HG03039 (cell line): ENCODE results near the gene SBF2.
"Not testable (repeated sequence)": the region's sequence is repeated elsewhere in the genome, so short reads cannot be mapped to it uniquely, and the experiment has no call there.

Experiments used
- ATAC-seq: cut with Tn5 transposase; IDR thresholded peaks from one replicate; pipeline ENCODE4 v1.9.1; 2021; ENCODE audit warnings: mild to moderate bottlenecking, moderate library complexity; ENCODE audit not compliant: unreplicated experiment

SBF2 gene

DNA sequence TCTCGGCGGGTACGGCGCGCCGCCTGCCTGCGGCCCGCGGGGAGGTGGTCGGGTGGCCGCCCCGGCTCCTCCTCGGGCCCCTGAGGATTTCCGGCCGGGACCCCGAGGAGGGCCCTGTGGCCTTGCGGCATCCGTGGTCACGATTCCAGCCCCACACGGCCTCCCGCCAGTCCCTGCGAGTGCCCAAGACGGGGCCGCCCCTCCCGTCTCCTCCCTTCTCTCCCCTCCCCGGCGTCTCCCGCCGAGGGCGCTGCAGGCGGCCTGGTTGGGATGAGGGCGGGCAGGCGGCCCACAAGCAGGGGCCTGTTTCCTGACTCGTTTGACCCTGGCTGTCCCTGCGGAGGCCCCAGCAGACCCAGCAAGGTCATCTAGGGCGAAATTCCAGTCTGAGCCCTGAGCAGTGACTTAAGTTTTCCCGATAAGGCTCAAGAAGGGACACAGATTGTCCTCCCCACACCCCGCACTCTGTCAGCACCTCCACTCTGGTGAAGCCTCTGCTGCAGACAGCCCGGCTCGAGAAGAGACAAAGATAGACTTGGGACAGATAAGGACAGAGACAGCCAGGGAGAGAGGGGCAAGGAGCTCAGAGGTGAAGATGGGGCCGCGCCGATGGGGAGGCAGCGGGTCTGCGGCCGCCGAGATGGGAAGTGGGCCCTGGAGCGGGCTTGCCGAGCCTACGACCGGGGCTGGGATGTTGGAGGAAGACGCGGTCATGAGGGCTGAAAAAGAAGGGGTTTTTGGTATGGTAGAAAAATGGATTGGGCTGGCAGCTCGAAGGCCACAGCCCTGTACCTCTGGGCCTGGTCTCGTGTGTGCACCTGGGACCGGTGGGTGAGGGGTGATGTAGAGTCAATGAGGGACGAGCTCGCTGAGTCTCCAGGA, 535.1 kb downstream of the SBF2 start:
- peak; percentile 16 for ATAC-seq

- ATAC-seq: peak; percentile 52
Observed at GRCh38 chr11:9757809-9758636, 536.0 kb downstream of the SBF2 start.

- no peak for ATAC-seq
Observed at GRCh38 chr11:9756878-9757277, 537.1 kb downstream of the SBF2 start.

DNA sequence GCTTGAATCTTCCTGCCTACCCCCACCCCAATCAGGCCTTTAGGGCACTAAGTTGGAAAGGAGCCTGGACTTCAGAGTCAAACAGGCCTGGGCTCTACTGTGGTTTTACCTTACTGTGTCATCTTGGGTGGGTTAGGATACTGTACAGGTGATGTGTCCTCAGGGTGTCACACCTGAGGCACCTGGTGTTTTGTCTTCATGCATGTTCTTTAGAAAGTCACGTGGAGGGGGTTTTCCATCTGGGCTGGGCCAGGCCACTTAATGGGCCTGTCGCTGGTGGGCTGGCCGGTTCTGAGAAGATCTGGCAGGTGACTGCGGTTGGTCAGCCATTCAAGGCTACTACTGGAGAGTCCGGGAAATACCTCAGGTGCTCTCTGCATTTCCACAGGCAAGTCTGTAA, 537.6 kb downstream of the SBF2 start:
- no peak for ATAC-seq

GRCh38 chr11:9755561-9756185, 538.3 kb downstream of the SBF2 start:
- no peak for ATAC-seq

- no peak for ATAC-seq
Observed at GRCh38 chr11:9754010-9754471, 540.0 kb downstream of the SBF2 start.

- ATAC-seq: no peak
Observed at GRCh38 chr11:9753021-9753420, 541.0 kb downstream of the SBF2 start.

DNA sequence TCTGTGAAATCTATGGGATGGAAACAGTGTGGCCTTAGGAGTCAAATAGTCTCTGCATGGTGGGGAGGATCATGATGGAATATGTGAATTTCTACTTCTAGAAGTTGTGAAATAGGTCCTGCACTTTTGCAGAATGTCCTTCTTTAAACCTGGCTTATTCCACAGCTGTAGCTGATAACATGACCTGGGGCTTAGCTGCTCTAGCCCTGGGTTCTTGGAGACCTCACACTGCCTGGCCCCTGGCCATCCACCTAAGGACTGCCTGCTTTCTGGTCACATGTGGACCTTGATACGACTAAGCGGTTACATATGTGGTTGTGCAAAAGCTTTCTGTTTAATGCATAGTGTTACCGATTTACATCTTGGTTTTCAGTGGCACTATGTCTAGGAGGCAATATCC, 541.9 kb downstream of the SBF2 start:
- no peak for ATAC-seq

- ATAC-seq: no peak
Observed at GRCh38 chr11:9750551-9750950, 543.5 kb downstream of the SBF2 start.

DNA sequence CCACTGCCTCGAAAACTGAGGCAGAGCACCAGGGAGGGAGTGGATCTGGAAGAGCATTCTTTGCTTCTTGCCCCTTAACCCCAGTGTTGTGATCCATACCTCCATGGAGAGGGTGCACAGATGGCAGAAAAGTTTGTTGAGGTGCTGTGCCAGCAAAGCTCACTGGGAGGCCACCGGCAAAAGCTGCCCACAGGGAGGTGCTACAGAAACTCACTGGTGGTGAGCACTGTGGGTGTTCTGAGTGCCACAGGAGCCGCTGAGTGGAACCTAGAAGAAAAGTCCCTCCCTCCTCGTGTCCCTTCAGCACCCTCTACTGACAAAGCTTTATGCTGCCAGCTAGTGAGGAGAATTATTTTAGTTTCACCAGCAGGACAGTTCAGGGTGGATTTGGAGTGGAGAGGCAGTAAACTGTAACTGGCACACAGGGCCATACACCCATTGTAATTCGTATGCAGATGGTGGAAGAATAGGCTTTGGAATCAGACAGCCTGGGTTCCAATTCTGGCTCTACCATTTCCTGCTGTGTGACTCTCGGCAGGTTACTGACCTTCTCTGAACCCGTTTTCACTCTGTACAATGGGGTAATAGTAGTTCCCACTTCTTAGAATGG, 545.6 kb downstream of the SBF2 start:
- peak; percentile 60 for ATAC-seq

DNA sequence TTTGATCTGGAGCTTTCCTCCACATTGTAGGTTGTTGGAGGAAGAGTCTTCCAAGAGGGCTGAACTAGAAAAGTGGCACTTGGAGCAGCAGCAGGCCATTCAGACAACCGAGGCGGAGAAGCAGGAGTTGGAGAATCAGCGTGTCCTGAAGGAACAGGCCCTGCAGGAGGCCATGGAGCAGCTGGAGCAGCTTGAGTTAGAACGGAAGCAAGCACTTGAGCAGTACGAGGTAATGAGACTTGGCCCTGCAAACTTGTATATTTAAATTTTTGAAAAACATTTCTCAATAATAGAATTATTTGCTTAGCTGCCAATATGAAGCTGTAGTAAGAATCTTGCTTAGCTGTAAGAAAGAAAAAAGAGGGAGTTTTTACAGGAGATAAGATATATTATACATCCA, 546.2 kb downstream of the SBF2 start:
- no peak for ATAC-seq

DNA sequence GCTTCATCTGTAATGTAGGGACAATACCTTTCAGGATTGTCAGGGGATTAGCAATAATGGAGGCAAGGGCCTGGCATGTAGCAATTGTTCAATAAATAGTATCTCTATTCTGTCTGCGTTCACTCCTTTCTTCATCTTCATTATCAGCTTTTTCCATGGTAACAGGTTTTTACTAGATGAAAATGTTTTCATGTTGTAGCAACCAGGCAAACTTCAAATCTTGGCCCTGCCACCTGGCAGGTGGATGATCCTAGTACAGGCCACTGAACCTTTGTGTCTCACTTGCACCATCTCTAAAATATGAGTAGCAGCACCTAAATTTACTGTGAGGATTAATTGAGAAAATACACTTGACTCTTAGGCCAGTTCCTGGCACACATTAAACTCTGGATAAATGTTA, 546.8 kb downstream of the SBF2 start:
- ATAC-seq: no peak

DNA sequence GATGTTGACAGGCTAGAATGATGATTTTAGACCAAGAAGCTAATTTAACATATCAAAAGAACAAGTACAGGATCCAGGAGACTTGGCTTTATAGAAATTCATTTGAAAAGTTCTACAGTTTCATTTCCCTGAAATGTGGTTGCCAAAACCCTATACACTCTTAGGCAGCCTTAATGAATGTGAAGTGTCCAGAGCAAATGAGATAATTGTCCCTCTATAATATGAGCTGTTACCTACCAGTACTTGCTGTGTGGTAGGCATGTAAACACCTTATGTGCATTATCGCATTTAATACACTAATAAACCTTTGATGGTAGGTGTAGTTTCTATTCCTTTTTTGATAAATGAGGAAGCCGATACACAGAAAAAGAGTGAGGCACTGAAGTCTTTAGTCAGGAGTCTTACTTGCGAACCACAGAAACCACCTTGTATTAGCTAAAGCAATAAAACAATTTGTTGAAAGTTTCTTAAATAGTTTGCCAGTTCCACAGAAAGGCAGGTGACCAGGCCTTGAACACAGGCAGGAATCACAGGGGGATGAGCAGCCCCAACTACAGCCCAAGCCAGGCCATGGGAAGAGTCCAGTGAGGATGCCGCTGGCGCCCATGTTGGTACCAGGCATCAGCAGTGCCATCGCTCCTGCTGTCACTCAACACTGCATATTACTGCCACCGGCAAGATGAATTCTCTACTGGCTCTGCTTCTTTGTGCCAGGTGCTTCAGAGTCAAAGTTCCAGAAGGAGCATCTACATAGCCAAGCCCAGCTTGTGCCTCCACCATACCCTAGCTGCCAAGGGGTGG, 548.4 kb downstream of the SBF2 start:
- no peak for ATAC-seq

- not testable (repeated sequence) for ATAC-seq
Observed at GRCh38 chr11:9743512-9743911, 550.5 kb downstream of the SBF2 start.

GRCh38 chr11:9741260-9741659, 552.8 kb downstream of the SBF2 start:
- no peak for ATAC-seq

GRCh38 chr11:9740202-9740883, 553.7 kb downstream of the SBF2 start:
- no peak for ATAC-seq

DNA sequence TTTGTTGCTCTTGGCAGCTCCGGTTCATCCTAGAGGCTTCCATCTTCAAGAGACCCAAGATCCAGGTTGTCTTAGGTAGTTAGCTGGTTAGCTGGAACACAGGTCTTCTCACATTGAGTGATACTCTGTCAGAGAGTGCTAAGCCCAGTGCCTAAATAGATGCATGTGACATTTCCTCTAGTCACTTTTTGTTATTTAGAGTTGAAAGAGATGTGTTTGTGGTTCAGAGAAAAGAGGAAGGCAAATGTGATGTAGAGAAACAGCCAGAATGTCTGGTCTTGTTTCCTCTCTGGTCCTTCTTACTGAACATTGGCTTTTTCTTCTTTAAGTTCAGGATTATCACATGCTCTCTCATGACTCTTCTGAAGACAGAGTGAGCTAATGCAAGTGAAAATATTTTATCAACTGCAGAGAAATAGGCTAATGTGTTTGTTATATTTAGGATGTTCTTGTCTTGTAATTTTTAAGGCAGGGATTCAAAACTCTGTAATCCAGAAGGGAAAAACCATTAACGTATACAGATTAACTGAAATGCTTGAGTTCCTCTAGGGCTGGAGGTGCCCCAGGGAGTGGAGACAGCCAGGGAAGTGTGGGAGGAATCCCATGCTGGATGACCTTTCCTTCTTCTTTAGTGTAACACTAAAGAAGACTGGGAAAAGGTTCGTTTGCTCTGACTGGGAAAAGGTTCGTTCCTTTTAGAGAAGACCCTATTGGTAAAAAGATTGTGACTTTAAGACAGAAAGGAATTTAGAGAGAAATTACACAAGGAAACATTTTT, 554.7 kb downstream of the SBF2 start:
- no peak for ATAC-seq

DNA sequence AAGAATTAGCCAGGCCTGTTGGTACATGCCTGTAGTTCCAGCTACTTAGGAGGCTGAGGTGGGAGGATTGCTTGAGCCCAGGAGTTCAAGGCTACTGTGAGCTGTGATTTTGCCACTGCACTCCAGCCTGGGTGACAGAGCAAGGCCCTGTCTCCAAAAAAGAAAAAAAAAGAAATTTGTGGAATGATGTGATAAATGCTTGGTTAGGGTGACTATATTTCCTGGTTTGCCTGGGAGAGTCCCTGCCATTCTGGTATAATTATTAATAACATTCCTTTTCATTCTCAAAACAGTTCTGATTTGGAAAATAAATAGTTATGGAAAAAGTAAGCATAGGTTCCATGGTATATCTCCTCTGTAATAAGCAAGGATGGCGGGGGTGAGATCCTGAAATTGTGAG, 555.3 kb downstream of the SBF2 start:
- no peak for ATAC-seq

DNA sequence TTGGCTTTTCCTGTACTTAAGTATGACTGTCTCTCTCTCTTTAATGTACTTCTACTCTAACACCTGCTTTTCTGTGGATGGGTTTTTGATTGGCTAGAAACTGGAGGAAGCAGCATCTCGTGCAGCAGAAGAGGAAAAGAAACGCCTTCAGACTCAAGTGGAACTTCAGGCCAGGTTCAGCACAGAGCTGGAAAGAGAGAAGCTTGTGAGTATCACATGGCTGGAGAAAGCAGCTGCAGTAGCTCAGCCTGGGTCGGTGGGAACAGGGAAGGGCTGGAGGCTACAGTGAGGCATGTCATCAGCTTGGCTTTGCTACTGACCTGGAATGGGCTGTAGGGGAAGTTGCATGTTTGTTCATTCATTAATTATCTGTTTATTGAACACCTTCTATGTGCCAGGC, 555.9 kb downstream of the SBF2 start:
- ATAC-seq: no peak
